ENCODE data around the gene HACL1.

HACL1 gene

DNA sequence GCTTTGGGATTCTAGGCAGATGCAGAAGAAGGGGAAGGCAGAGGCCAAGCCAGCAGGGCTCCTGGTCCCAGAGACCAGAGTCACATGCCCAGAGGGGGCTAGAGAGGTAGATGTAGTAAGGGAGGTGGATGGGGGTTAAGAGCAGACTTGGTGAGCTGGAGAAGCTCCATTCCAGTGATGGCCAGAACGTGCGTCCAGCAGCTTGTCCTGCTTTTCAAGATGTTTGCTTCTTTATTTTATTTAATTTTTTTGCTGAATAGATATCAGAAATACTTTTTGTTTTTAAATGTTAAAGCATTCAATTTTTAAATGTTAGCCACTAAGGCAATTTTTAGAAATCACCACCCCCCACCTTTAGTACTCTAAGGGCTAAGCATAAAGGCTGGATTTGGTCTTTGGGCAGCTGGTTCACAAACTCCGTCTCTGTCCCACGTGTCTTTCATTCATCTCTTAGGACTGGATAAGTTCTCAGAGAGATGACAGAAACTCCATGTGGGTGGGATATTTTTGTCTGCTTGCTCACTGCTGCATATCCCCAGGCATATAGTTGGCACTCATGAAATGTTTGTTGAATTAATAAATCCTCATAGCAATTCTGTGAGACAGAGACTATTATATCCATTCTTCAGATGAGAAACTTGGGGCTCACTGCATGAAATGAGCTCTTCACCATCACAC is 86.6 kb downstream of the HACL1 start:
- Histone ChIP-seq H3K27ac (ENCODE audit: extremely low read depth, low read depth, low read length) (no peak overlapping the region), H3K4me3 (ENCODE audit: low read depth, low read length) (no peak overlapping the region), H3K4me1 (ENCODE audit: control insufficient read depth, insufficient read depth, low read length) (no peaks in the 10 kb centered on the region), H3K9me3 (ENCODE audit: control insufficient read depth, insufficient read depth, low read depth, low read length) (no peaks in the 10 kb centered on the region), H3K36me3 (ENCODE audit: control insufficient read depth in 2 of 2, insufficient read depth in 1 of 2, low read length in 2 of 2) (no peaks in the 10 kb centered on the region)
- POLR2A ChIA-PET, result no interaction called here
- TF ChIP-seq, protein P1, sequence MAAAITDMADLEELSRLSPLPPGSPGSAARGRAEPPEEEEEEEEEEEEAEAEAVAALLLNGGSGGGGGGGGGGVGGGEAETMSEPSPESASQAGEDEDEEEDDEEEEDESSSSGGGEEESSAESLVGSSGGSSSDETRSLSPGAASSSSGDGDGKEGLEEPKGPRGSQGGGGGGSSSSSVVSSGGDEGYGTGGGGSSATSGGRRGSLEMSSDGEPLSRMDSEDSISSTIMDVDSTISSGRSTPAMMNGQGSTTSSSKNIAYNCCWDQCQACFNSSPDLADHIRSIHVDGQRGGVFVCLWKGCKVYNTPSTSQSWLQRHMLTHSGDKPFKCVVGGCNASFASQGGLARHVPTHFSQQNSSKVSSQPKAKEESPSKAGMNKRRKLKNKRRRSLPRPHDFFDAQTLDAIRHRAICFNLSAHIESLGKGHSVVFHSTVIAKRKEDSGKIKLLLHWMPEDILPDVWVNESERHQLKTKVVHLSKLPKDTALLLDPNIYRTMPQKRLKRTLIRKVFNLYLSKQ (tag by site-specific recombination; IDR thresholded peaks at IDR 0.05; ENCODE audit: borderline replicate concordance), result no peak
- TF ChIP-seq, protein P2, sequence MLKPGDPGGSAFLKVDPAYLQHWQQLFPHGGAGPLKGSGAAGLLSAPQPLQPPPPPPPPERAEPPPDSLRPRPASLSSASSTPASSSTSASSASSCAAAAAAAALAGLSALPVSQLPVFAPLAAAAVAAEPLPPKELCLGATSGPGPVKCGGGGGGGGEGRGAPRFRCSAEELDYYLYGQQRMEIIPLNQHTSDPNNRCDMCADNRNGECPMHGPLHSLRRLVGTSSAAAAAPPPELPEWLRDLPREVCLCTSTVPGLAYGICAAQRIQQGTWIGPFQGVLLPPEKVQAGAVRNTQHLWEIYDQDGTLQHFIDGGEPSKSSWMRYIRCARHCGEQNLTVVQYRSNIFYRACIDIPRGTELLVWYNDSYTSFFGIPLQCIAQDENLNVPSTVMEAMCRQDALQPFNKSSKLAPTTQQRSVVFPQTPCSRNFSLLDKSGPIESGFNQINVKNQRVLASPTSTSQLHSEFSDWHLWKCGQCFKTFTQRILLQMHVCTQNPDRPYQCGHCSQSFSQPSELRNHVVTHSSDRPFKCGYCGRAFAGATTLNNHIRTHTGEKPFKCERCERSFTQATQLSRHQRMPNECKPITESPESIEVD (tag by site-specific recombination; IDR thresholded peaks at IDR 0.05), result no peak
- TF ChIP-seq ZNF350 (tag by site-specific recombination; IDR thresholded peaks at IDR 0.05) (no peak), MZF1 (tag by site-specific recombination; IDR thresholded peaks at IDR 0.05; ENCODE audit: borderline replicate concordance) (no peak), ZNF426 (tag by site-specific recombination; IDR thresholded peaks at IDR 0.05) (no peak), ZNF175 (tag by site-specific recombination; IDR thresholded peaks at IDR 0.05) (no peak), ZNF324 (tag by site-specific recombination; IDR thresholded peaks at IDR 0.05) (no peak), ZNF140 (tag by site-specific recombination; IDR thresholded peaks at IDR 0.05) (no peak), SP3 (tag by site-specific recombination; IDR thresholded peaks at IDR 0.05) (no peak), SP7 (tag by site-specific recombination; IDR thresholded peaks at IDR 0.05) (no peak)
- TF ChIP-seq, protein P3, sequence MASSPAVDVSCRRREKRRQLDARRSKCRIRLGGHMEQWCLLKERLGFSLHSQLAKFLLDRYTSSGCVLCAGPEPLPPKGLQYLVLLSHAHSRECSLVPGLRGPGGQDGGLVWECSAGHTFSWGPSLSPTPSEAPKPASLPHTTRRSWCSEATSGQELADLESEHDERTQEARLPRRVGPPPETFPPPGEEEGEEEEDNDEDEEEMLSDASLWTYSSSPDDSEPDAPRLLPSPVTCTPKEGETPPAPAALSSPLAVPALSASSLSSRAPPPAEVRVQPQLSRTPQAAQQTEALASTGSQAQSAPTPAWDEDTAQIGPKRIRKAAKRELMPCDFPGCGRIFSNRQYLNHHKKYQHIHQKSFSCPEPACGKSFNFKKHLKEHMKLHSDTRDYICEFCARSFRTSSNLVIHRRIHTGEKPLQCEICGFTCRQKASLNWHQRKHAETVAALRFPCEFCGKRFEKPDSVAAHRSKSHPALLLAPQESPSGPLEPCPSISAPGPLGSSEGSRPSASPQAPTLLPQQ (tag by site-specific recombination; IDR thresholded peaks at IDR 0.05), result no peak
- TF ChIP-seq, protein P4, sequence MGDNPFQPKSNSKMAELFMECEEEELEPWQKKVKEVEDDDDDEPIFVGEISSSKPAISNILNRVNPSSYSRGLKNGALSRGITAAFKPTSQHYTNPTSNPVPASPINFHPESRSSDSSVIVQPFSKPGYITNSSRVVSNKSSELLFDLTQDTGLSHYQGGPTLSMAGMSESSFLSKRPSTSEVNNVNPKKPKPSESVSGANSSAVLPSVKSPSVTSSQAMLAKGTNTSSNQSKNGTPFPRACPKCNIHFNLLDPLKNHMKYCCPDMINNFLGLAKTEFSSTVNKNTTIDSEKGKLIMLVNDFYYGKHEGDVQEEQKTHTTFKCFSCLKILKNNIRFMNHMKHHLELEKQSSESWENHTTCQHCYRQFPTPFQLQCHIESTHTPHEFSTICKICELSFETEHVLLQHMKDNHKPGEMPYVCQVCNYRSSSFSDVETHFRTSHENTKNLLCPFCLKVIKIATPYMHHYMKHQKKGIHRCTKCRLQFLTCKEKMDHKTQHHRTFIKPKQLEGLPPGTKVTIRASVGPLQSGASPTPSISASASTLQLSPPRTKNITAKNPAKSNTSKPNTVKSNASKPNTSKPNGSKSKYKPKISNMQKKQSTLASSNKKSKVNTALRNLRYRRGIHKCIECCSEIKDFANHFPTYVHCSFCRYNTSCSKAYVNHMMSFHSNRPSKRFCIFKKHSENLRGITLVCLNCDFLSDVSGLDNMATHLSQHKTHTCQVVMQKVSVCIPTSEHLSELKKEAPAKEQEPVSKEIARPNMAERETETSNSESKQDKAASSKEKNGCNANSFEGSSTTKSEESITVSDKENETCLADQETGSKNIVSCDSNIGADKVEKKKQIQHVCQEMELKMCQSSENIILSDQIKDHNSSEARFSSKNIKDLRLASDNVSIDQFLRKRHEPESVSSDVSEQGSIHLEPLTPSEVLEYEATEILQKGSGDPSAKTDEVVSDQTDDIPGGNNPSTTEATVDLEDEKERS (tag by site-specific recombination; IDR thresholded peaks at IDR 0.05), result no peak
- TF ChIP-seq, protein P5, sequence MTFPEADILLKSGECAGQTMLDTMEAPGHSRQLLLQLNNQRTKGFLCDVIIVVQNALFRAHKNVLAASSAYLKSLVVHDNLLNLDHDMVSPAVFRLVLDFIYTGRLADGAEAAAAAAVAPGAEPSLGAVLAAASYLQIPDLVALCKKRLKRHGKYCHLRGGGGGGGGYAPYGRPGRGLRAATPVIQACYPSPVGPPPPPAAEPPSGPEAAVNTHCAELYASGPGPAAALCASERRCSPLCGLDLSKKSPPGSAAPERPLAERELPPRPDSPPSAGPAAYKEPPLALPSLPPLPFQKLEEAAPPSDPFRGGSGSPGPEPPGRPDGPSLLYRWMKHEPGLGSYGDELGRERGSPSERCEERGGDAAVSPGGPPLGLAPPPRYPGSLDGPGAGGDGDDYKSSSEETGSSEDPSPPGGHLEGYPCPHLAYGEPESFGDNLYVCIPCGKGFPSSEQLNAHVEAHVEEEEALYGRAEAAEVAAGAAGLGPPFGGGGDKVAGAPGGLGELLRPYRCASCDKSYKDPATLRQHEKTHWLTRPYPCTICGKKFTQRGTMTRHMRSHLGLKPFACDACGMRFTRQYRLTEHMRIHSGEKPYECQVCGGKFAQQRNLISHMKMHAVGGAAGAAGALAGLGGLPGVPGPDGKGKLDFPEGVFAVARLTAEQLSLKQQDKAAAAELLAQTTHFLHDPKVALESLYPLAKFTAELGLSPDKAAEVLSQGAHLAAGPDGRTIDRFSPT (tag by site-specific recombination; IDR thresholded peaks at IDR 0.05), result no peak
- CTCF ChIA-PET, result no interaction called here

Measured in HEK293 (cell line).